ENCODE measurements around the gene CDCA5. TPM values are rescaled to one million over a fixed set of nuclear protein-coding genes. Genes with fewer than 3 reads are reported as not detected.

Gene CDCA5
- polyA plus RNA-seq, 1 donor from 2014 or later, result 2.0 TPM

DNA sequence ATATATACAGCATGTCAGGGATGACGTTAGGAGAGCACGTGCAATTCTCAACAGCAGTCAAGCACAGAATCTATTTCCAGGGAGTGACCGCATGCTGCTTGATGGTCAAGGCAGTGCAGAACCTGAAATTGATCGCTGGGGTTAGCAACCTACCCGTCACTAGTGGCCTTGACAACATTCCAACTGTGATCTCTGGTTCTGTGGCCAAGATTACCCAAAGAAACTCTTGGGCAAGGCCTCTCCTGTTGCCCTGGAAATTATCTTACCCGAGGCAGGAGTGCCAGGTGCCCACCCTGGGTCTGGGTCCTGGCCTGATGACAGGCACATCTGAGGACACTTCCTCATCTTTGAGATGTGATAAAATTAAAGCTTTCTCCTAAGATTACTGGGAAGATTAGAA, 30.0 kb upstream of the CDCA5 start:
- no peaks in the 10 kb centered on the region for H3K27me3 Mint-ChIP-seq
- no peaks in the 10 kb centered on the region for H3K9me3 Mint-ChIP-seq
- H3K27ac Mint-ChIP-seq, result peak overlapping the region in 1 of 3 donors; percentile 90
- H3K4me3 Mint-ChIP-seq, result peak overlapping the region in 2 of 4 donors; percentile 86 to 95
- peaks cover 23 to 34% (median 25%) of the 10 kb centered on the region in 3 donors for H3K4me1 Mint-ChIP-seq
- H3K36me3 Mint-ChIP-seq, result peaks cover 1% of the 10 kb centered on the region

DNA sequence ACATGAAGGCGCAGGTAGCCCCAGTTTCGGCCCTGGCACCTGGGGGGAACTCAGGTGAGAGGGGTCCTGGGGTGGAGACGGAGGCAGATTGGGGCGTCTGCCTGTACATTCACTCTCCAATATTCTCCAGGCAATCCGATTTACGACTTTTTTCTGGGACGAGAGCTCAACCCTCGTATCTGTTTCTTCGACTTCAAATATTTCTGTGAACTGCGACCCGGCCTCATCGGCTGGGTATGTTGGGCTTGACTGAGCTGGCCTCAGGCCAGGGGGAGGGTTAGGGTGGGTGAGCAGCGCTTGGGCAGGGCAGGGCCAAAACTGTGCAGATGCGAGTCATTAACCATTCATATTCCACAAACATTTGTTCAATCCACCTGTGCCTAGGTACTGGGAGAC, 29.5 kb upstream of the CDCA5 start:
- Mint-ChIP-seq H3K4me3 (peak overlapping the region; percentile 84 to 95 (median 90)), H3K27me3 (no peaks in the 10 kb centered on the region), H3K36me3 (peaks cover 1% of the 10 kb centered on the region), H3K4me1 (peaks cover 23 to 29% (median 23%) of the 10 kb centered on the region in 3 donors), H3K27ac (peak overlapping the region; percentile 69 to 90 (median 84)), H3K9me3 (no peaks in the 10 kb centered on the region)

DNA sequence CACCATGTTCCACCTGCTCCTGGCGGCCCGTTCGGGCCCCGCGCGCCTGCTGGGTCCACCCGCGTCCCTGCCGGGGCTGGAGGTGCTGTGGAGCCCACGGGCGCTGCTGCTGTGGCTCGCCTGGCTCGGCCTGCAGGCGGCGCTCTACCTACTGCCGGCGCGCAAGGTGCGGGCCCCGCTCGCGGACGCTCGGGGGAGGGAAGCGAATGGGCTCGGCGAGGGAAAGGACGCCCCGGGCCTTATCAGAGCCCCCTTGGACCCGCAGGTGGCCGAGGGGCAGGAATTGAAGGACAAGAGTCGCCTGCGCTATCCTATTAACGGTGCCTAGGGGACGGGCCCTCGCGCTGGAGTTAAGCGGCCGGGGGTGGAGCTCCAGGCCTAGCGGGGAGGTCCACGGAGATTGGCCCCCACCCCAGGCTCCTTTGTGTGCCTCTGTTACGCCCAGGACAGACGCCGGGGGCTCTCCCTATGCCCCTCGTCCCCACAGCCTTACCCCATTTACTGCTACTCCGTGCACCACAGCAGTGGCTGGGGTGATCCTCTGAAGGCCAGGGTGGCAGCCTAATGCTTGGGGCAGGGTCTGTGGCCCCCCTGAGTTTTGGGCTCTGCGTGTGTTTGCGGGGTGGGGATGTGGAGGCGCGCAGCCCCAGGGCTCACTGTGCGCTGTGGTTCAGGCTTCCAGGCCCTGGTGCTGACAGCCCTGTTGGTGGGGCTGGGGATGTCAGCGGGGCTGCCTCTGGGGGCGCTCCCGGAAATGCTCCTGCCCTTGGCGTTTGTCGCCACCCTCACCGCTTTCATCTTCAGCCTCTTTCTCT, 28.9 kb upstream of the CDCA5 start:
- H3K27me3 Mint-ChIP-seq, result no peaks in the 10 kb centered on the region
- no peaks in the 10 kb centered on the region for H3K9me3 Mint-ChIP-seq
- H3K4me1 Mint-ChIP-seq, result peaks cover 19 to 26% (median 23%) of the 10 kb centered on the region in 3 donors
- H3K36me3 Mint-ChIP-seq, result no peaks in the 10 kb centered on the region
- peak overlapping the region; percentile 84 to 95 (median 90) for H3K4me3 Mint-ChIP-seq
- H3K27ac Mint-ChIP-seq, result peak overlapping the region; percentile 69 to 90 (median 84)

DNA sequence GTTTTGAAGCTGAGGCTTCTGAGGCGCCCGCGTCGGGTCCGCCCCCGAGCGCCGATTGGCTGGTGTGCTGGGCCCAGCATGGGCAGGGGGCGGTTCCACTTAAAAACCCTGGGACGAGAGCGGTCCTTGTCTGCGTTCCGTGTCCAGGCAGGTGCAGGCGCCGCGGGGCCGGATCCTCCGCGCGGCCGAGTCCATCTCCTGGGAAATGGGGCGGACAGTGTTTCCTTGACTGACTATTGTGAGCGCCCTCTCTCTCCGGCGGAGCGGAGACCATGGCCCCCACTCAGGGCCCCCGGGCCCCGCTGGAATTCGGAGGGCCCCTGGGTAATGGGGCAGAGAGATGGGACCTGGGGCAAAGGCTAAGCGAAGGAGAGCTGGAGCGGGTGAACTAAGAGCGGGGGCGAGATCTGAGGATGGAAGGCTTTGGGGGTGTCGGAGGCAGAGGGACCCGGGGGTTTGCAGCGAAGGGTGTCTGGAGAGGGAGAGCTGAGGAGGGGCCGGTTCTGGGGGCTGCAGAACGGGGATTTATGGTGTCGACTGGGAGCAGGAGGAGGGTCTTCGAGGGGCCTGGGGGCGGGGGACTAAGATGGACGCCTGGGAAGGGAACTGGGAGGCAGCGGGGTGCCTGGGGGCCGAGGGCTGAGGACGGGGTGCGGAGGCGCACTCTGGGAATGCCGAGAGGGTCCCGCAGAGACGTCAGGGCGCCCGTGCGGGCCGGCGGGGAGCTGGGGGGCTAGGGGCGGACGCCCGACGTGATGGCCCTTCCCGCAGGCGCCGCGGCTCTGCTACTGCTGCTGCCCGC, 28.1 kb upstream of the CDCA5 start, which contains the start of gene TM7SF2:
Gene TM7SF2, plus strand, starts transcription at position 129 of the 802 bp plus-strand sequence. Its CDS starts 144 bp downstream, at position 273.
- Mint-ChIP-seq H3K36me3 (no peaks in the 10 kb centered on the region), H3K27me3 (no peaks in the 10 kb centered on the region), H3K27ac (peak within 1 kb of the TSS; percentile 94 to 97 (median 94)), H3K4me1 (peaks cover 16 to 26% (median 23%) of the 10 kb centered on the region in 3 donors), H3K4me3 (peak within 1 kb of the TSS; percentile 84 to 95 (median 90)), H3K9me3 (no peaks in the 10 kb centered on the region)

DNA sequence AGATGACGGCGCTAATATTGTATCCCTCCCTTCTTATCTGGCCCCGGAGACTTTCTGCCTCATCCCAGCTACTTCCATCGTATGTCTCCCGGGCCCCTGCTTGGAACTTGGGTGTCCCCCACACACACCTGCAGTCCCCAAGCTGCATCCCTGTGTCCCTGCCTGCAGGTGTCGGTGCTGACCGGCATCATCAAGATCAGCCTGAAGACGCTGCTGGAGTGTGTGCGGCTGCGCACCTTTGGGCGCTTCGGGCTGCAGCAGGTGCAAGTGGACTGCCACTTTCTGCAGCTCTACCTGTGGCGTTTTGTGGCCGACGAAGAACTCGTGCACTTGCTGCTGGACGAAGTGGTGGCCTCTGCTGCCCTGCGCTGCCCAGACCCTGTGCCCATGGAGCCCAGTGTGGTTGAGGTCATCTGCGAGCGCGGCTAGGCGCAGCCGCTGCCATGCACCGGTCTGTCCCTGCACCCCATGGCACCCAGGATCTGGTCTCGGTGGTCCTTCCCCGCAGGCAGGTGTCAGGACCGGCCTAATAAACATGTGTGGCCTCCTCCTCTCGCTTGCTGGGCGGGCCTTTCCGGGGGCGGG, 27.4 kb upstream of the CDCA5 start:
- H3K27me3 Mint-ChIP-seq, result no peaks in the 10 kb centered on the region
- H3K4me3 Mint-ChIP-seq, result peak overlapping the region; percentile 84 to 95 (median 90)
- H3K4me1 Mint-ChIP-seq, result peaks cover 16 to 26% (median 21%) of the 10 kb centered on the region in 3 donors
- H3K36me3 Mint-ChIP-seq, result peaks cover 3% of the 10 kb centered on the region
- peak overlapping the region; percentile 84 to 97 (median 94) for H3K27ac Mint-ChIP-seq
- no peaks in the 10 kb centered on the region for H3K9me3 Mint-ChIP-seq

DNA sequence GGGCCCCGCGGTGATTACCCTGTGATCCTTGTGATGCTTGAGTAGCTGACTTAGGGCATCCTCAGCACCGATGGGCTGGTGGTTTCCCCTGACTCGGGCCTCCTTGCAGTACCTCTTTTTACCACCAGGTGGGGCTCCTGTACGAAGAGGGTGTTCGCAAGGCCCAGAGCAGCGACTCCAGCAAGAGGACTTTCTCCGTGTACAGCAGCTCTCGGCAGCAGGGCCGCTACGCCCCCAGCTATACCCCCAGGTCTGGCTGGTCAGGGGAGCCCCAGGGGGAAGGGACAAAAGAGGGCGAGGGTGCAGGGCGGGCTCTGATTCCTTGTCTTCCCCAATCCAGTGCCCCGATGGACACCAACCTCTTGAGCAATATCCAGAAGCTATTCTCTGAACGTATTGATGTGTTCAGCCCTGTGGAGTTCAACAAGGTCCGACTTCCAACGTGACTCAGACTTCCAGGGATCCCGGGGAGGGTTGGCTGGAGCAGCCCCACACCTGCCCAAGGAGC, 26.6 kb upstream of the CDCA5 start:
- Mint-ChIP-seq H3K4me1 (peaks cover 16 to 27% (median 21%) of the 10 kb centered on the region in 3 donors), H3K27me3 (no peaks in the 10 kb centered on the region), H3K27ac (peak overlapping the region; percentile 94 to 97 (median 94)), H3K36me3 (peaks cover 3% of the 10 kb centered on the region), H3K4me3 (peak overlapping the region in 3 of 4 donors; percentile 60 to 86 (median 68)), H3K9me3 (no peaks in the 10 kb centered on the region)

DNA sequence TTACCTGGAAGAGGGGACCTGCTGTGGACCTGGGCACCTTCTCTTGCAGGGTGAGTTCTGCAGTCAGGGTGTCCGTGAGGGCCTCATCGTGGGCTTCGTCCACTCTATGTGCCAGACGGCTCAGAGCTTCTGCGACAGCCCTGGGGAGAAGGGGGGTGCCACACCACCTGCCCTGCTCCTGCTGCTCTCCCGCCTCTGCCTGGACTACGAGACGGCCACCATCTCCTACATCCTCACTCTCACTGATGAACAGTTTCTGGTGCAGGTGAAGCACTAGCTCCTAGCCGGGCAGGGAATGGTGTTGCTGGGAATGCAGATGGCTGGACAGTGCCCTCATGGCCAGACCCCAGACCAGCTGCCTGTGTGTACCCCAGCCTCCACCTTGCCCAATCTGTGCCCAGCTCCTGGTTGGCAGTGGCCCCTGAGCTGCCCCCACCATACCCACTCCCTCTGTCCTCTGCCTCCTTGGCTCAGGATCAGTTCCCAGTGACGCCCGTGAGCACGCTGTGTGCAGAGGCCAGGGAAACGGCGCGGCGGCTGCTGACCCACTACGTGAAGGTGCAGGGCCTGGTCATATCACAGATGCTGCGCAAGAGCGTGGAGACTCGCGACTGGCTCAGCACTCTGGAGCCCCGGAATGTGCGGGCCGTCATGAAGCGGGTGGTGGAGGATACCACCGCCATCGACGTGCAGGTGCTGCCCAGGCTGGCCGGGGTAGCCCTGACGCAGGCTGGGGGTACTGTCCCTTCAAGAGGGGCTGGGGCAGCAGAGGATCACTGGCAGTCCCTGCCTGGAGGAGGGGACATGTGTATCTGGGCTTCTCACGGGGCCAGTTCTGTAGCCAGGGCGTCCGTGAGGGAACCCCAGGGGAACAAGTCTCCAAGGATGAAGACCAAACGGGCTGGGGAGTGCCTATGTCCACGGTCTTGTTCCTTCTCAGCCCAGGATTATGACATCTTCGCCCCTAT, 25.7 kb upstream of the CDCA5 start:
- H3K4me3 Mint-ChIP-seq, result peak overlapping the region in 1 of 4 donors; percentile 86
- H3K9me3 Mint-ChIP-seq, result no peaks in the 10 kb centered on the region
- no peaks in the 10 kb centered on the region for H3K27me3 Mint-ChIP-seq

DNA sequence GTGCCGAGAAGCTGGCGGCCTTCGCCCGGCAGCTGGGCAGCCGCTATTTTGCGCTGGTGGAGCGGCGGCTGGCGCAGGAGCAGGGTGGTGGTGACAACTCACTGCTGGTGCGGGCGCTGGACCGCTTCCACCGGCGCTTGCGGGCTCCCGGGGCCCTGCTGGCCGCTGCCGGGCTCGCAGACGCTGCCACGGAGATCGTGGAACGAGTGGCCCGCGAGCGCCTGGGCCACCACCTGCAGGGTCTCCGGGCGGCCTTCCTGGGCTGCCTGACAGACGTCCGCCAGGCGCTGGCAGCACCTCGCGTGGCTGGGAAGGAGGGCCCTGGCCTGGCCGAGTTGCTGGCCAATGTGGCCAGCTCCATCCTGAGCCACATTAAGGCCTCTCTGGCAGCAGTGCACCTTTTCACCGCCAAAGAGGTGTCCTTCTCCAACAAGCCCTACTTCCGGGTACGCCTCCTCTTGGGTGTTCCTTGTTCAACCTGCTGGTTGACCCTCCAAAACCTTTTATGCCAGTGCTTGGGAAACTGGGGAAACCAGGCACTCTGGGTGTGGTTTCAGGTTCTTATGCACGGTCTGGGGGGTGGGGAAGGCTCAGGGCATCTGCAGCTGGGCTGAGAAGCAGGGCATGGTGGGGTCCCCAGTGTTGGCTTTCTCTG, 24.8 kb upstream of the CDCA5 start:
- Mint-ChIP-seq H3K36me3 (peaks cover 3% of the 10 kb centered on the region), H3K4me3 (no peak overlapping the region)

More for the DNA sequence above, 25.7 kb upstream of the CDCA5 start:
- peaks cover 3% of the 10 kb centered on the region for H3K36me3 Mint-ChIP-seq
- peaks cover 16 to 29% (median 21%) of the 10 kb centered on the region in 3 donors for H3K4me1 Mint-ChIP-seq
- H3K27ac Mint-ChIP-seq, result peak overlapping the region in 1 of 3 donors; percentile 97

DNA sequence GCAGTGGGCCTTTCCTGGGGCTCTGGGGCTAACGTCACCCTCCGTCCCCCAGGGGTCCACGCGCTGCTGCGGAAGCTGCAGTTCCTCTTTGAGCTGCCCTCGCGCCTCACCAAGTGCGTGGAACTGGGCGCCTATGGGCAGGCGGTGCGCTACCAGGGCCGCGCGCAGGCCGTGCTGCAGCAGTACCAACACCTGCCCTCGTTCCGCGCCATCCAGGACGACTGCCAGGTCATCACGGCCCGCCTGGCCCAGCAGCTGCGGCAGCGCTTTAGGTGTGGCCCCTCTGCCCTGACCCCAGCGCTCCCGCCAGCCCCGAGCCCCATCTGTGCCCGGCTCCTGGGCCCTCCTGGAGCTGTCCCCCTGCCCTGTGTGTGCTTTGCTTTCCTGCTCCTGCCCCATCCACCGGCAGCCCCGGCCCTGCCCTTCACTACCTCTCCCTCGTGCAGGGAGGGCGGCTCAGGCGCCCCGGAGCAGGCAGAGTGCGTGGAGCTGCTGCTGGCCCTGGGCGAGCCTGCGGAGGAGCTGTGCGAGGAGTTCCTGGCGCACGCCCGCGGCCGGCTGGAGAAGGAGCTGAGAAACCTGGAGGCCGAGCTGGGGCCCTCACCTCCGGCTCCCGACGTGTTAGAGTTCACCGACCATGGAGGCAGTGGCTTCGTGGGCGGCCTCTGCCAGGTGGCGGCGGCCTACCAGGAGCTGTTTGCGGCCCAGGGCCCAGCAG, 24.1 kb upstream of the CDCA5 start:
- peaks cover 3% of the 10 kb centered on the region for H3K36me3 Mint-ChIP-seq
- no peaks in the 10 kb centered on the region for H3K9me3 Mint-ChIP-seq
- no peaks in the 10 kb centered on the region for H3K27me3 Mint-ChIP-seq
- H3K4me3 Mint-ChIP-seq, result no peak overlapping the region
- H3K27ac Mint-ChIP-seq, result no peak overlapping the region
- peaks cover 11 to 24% (median 18%) of the 10 kb centered on the region in 3 donors for H3K4me1 Mint-ChIP-seq

More for the DNA sequence above, 24.8 kb upstream of the CDCA5 start:
- Mint-ChIP-seq H3K9me3 (no peaks in the 10 kb centered on the region), H3K27ac (no peak overlapping the region), H3K4me1 (peaks cover 17 to 28% (median 17%) of the 10 kb centered on the region in 3 donors), H3K27me3 (no peaks in the 10 kb centered on the region)

DNA sequence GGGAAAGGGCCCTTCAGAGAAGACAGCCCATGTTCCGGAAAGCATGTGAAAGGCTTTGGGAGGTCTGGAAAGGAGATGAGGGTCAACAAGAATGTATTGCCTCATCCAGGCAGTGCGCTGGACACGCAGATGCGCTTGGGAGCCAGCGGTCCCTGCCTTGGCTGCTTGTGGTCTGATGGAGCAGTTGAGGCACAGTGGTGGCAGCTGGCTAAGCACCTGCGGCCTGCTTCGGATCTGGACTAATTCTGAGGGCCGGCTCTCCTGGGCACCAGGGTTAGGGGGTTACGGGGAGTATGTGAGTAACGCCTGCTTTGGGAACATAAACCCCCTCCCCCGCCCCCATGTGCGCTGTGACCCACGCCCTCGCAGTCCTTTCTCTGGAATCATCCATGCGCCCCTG, 23.2 kb upstream of the CDCA5 start:
- Mint-ChIP-seq H3K36me3 (peaks cover 3% of the 10 kb centered on the region), H3K4me3 (no peak overlapping the region), H3K9me3 (no peaks in the 10 kb centered on the region), H3K27me3 (no peaks in the 10 kb centered on the region), H3K4me1 (peaks cover 11 to 24% (median 18%) of the 10 kb centered on the region in 3 donors), H3K27ac (no peak overlapping the region)

DNA sequence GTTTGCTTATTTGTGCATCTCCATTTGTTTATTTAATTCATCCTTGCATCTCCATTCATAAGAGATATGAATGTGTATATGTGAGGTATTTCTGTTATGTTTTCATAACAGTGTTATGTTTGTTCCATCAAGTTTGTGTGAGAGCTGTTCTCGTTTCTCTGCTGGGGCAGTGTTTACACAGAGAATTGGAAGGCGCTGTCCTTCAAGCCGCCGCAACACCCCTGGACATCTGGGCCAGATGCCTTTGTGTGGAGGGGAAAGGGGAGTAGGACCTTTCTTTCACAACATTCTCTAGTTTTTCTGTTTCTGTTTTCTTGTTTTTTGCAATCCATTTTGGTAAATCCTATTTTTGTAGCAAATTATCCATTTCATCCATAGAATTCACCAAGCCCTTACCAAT, 20.8 kb upstream of the CDCA5 start:
- Mint-ChIP-seq H3K9me3 (no peaks in the 10 kb centered on the region), H3K4me3 (no peak overlapping the region), H3K27ac (no peak overlapping the region), H3K4me1 (peaks cover 2 to 12% (median 8%) of the 10 kb centered on the region in 3 donors), H3K27me3 (no peaks in the 10 kb centered on the region), H3K36me3 (peaks cover 3% of the 10 kb centered on the region)

DNA sequence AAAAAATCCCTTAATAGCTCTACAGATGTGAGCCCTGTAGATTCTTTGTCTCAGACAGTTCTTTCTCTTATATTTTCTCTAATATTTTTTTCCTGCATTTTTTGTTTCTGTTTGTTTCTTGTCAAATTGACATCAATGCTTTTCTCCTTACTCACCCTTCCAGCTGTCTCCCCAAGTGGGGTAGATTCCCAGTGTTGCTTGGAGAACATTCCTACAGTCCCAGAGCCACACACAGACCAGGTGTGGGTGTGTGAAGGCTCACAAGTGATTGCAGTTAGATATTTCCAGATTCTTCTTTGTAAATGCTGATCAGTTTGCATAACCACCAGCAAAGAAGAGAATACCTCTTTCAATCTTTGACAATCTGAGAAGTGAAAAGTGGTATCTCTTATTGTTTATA, 19.6 kb upstream of the CDCA5 start:
- peak overlapping the region in 1 of 3 donors; percentile 23 for H3K27ac Mint-ChIP-seq
- peaks cover 3% of the 10 kb centered on the region for H3K36me3 Mint-ChIP-seq
- H3K27me3 Mint-ChIP-seq, result no peaks in the 10 kb centered on the region
- H3K9me3 Mint-ChIP-seq, result no peaks in the 10 kb centered on the region
- peaks cover 2 to 15% (median 8%) of the 10 kb centered on the region in 3 donors for H3K4me1 Mint-ChIP-seq
- peak overlapping the region in 1 of 4 donors; percentile 37 for H3K4me3 Mint-ChIP-seq
